Sigmoid colon (tissue), 7 donors: ENCODE data around the gene IL9R. TPM values are rescaled to one million over a fixed set of nuclear protein-coding genes. Genes with fewer than 3 reads are reported as not detected.
"Not testable (repeated sequence)": the region's sequence is repeated elsewhere in the genome, so short reads cannot be mapped to it uniquely, and the experiment has no call there.

ENCODE experiments used
- DNase-seq: peaks from one replicate; pipeline ENCODE4 v3.0.0-alpha.2; 2019
- H3K27ac ChIP-seq, 4 donors: fragments of 200-600 bp; sonication (generic); one replicate each; pipeline ENCODE4 v1.5.1; 2016 to 2019; ENCODE audit warnings: mild to moderate bottlenecking in 1 of 4
- H3K27me3 ChIP-seq, 3 donors: fragments of 200-600 bp; sonication (generic); one replicate each; pipeline ENCODE4 v1.5.1; 2019; ENCODE audit warnings: mild to moderate bottlenecking in 1 of 3
- H3K36me3 ChIP-seq, 4 donors: fragments of 200-600 bp; sonication (generic); one replicate each; pipeline ENCODE4 v1.5.1; 2016 to 2019
- H3K4me1 ChIP-seq, 4 donors: fragments of 200-600 bp; sonication (generic); one replicate each; pipeline ENCODE4 v1.5.1; 2017 to 2019
- H3K4me3 ChIP-seq, 4 donors: fragments of 200-600 bp; sonication (generic); one replicate each; pipeline ENCODE4 v1.5.1; 2017 to 2019; ENCODE audit warnings: mild to moderate bottlenecking in 2 of 4, moderate library complexity in 1 of 4
- H3K9me3 ChIP-seq, 4 donors: fragments of 200-600 bp in 3 of 4; sonication (generic) in 3 of 4; one replicate each; pipeline versions ENCODE4 v1.5.1 to v1.6.1; 2013 to 2019
- EP300 ChIP-seq, 4 donors: sonication (generic); formaldehyde crosslinking; IDR thresholded peaks; one replicate each; pipeline ENCODE4 v1.6.1; 2017; ENCODE audit warnings: antibody characterized with exemption in 4 of 4
- POLR2A ChIP-seq, 2 donors: fragments of 450-650 bp; IDR thresholded peaks; one replicate each; pipeline ENCODE4 v1.6.1; 2016; ENCODE audit warnings: antibody characterized with exemption in 2 of 2, mild to moderate bottlenecking in 2 of 2, moderate library complexity in 2 of 2
- POLR2AphosphoS5 ChIP-seq, 4 donors: sonication (generic); formaldehyde crosslinking; IDR thresholded peaks; one replicate each; pipeline ENCODE4 v1.6.1; 2017; ENCODE audit warnings: antibody characterized with exemption in 4 of 4
- WGBS, 2 donors: extraction: QIAGEN DNeasy Blood & Tissue Kit; methylation state at CpG; one replicate each; pipeline ENCODE4 v1.1.7; 2013; 5-methylcytosine and 5-hydroxymethylcytosine counted together
- intact Hi-C: fragments of 100-400 bp; cut with DNase I; formaldehyde crosslinking; loops from one replicate; pipeline ENCODE4 v1.15.1; 2023
- polyA plus RNA-seq, 3 donors: library from polyadenylated mRNA; stranded (reverse); fragments of 200-250 nt; gene quantifications; one replicate each; pipeline ENCODE4 v1.2.3, GENCODE V29; 2013
- total RNA-seq, 4 donors: library from RNA; depleted of rRNA; stranded (reverse); fragments of >200 nt; gene quantifications; one replicate each; pipeline ENCODE4 v1.1.0, GENCODE V29; 2016
- TF ChIP-seq, protein P1 (sequence below), 4 experiments: fragments of 450-650 bp in 3 of 4; fragments of 200-600 bp in 1 of 4; IDR thresholded peaks; one replicate each; pipeline ENCODE4 v1.5.1; 2016 to 2019; ENCODE audit warnings: antibody characterized with exemption in 4 of 4, mild to moderate bottlenecking in 3 of 4, moderate library complexity in 2 of 4
- donor health status: healthy with polysubstance abuse.
- donor health status: Bipolar disorder and iron deficiency.
- donor health status: healthy.

The IL9R gene
- total and polyA plus RNA-seq, 7 donors: 0.16 to 1.1 TPM; not detected in 5

DNA sequence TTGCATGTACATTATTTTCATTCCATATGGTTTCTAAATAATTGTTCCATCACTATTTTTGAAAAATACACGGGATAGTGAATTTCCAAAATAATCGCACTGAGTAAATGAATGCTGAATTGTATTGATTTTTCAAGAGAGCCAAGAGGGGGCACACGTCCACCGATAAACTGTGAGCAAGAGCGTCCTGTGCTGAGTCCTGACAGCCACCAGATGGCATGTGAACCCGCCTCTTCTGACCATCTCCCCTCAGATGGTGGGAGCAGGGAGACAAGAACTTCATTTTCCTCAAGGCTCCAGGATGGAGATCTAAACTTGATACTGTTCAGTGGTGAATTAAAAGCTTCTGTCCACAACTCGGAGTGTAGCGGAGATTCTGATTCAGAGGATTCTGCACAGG lies 30.6 kb upstream of the IL9R start:
- Histone ChIP-seq H3K4me1 (no peaks in the 10 kb centered on the region), H3K36me3 (no peaks in the 10 kb centered on the region), H3K27ac (no peak overlapping the region), H3K27me3 (peaks cover 0 to 4% (median 0%) of the 10 kb centered on the region in 3 donors), H3K4me3 (no peak overlapping the region), H3K9me3 (peaks cover 0 to 11% (median 0%) of the 10 kb centered on the region in 4 donors)
- 43 to 59% methylated on average over 8 of the region's 8 CpGs for WGBS, 2 donors
- no peak for TF ChIP-seq EP300 (IDR thresholded peaks at IDR 0.05)
- no peak for TF ChIP-seq POLR2A (IDR thresholded peaks at IDR 0.05)
- TF ChIP-seq POLR2AphosphoS5 (IDR thresholded peaks at IDR 0.05): no peak
- TF ChIP-seq, protein P1, sequence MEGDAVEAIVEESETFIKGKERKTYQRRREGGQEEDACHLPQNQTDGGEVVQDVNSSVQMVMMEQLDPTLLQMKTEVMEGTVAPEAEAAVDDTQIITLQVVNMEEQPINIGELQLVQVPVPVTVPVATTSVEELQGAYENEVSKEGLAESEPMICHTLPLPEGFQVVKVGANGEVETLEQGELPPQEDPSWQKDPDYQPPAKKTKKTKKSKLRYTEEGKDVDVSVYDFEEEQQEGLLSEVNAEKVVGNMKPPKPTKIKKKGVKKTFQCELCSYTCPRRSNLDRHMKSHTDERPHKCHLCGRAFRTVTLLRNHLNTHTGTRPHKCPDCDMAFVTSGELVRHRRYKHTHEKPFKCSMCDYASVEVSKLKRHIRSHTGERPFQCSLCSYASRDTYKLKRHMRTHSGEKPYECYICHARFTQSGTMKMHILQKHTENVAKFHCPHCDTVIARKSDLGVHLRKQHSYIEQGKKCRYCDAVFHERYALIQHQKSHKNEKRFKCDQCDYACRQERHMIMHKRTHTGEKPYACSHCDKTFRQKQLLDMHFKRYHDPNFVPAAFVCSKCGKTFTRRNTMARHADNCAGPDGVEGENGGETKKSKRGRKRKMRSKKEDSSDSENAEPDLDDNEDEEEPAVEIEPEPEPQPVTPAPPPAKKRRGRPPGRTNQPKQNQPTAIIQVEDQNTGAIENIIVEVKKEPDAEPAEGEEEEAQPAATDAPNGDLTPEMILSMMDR (IDR thresholded peaks at IDR 0.05): no peak
- DNase-seq: no peak
- intact Hi-C loops: no loop called here

DNA sequence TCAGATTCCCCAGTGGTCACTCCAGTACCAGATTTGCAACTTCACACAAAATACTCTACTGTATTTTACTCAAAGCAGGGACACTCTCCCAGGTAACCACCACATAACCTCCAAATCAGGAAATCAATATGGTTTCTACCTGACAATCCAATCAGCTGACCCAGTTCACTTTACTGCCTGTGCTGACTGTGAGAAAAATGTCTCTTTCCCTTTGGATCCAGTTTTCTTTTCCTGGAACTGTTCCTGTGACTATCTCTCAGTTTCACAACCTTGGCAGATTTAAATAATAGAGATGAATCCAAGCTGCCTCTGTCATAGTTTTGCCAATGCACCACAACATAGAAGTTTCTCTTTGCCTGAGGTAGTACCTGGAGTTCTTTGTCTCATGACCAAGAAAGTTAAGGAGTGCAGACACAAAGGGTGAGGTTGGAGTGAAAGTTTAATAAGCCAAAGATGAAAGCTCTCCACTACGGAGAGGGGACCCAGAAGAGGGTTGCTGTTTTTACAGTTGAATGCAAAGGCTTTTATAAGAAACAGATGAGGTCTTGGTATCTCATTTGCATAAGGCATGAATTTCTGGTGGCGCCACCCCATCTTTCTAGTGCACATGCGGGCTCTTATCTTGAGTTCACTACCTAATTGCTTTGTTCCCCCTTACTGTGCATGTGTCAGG lies 29.7 kb upstream of the IL9R start:
- TF ChIP-seq POLR2AphosphoS5 (IDR thresholded peaks at IDR 0.05) (no peak), POLR2A (IDR thresholded peaks at IDR 0.05) (no peak), EP300 (IDR thresholded peaks at IDR 0.05) (no peak)
- TF ChIP-seq, protein P1 (IDR thresholded peaks at IDR 0.05): no peak
- 60 to 84% methylated on average over 3 of the region's 3 CpGs for WGBS, 2 donors
- Histone ChIP-seq H3K4me3 (no peak overlapping the region), H3K9me3 (peaks cover 0 to 11% (median 0%) of the 10 kb centered on the region in 4 donors), H3K4me1 (no peaks in the 10 kb centered on the region), H3K27me3 (peaks cover 0 to 4% (median 0%) of the 10 kb centered on the region in 3 donors), H3K36me3 (no peaks in the 10 kb centered on the region), H3K27ac (no peak overlapping the region)
- DNase-seq: no peak
- intact Hi-C loops: no loop called here

DNA sequence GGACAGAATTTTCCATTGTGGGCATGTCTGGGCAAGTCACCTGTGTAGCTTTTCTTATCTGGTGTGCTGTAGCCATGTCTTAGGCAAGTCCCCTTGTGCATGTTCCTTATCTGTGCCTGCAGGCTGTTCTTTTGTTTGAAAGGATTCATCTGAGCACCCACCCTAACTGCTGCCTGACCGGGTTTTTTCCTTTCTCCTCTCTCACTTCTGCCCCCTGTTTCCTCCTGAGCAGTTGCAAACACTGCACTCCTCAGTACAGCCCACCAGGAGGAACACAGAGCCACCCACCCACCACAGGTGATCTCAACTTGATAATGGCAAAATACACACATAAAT lies 29.2 kb upstream of the IL9R start:
- no peaks in the 10 kb centered on the region for H3K4me1 ChIP-seq
- 48% methylated on average over 1 of the region's 1 CpG for WGBS, 2 donors
- TF ChIP-seq EP300 (IDR thresholded peaks at IDR 0.05) (no peak), POLR2AphosphoS5 (IDR thresholded peaks at IDR 0.05) (no peak), POLR2A (IDR thresholded peaks at IDR 0.05) (no peak)
- TF ChIP-seq, protein P1 (IDR thresholded peaks at IDR 0.05): no peak
- H3K27me3 ChIP-seq: peaks cover 0 to 4% (median 0%) of the 10 kb centered on the region in 3 donors
- no peak for DNase-seq
- no peak overlapping the region for H3K27ac ChIP-seq
- H3K36me3 ChIP-seq: no peaks in the 10 kb centered on the region
- intact Hi-C loops: no loop called here
- H3K9me3 ChIP-seq: peaks cover 0 to 11% (median 0%) of the 10 kb centered on the region in 4 donors
- H3K4me3 ChIP-seq: no peak overlapping the region

DNA sequence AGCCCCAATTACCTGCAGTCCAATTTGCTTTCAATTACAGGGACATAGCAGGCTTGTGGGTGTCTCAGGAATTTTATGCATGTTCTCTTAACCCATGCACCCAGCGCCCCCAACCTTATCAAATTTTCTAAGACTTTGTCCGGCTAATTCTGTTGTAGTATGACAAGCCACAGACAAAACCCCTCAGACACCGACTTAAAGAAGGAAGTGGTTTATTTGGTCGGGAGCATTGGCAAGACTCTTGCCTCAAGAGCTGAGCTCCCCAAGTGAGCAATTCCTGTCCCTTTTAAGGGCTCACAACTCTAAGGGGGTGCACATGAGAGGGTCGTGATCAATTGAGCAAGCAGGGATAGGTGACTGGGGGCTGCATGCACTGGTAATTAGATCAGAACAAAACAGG lies 28.7 kb upstream of the IL9R start:
- peaks cover 0 to 4% (median 0%) of the 10 kb centered on the region in 3 donors for H3K27me3 ChIP-seq
- no peaks in the 10 kb centered on the region for H3K4me1 ChIP-seq
- peaks cover 0 to 9% (median 0%) of the 10 kb centered on the region in 4 donors for H3K9me3 ChIP-seq
- H3K4me3 ChIP-seq: no peak overlapping the region
- intact Hi-C loops: no loop called here
- no peak for TF ChIP-seq EP300 (IDR thresholded peaks at IDR 0.05)
- TF ChIP-seq POLR2AphosphoS5 (IDR thresholded peaks at IDR 0.05): no peak
- TF ChIP-seq, protein P1 (IDR thresholded peaks at IDR 0.05): no peak
- TF ChIP-seq POLR2A (IDR thresholded peaks at IDR 0.05): no peak
- no peak overlapping the region for H3K27ac ChIP-seq
- WGBS, 2 donors: 37 to 53% methylated on average over 5 of the region's 5 CpGs
- DNase-seq: no peak
- no peaks in the 10 kb centered on the region for H3K36me3 ChIP-seq

DNA sequence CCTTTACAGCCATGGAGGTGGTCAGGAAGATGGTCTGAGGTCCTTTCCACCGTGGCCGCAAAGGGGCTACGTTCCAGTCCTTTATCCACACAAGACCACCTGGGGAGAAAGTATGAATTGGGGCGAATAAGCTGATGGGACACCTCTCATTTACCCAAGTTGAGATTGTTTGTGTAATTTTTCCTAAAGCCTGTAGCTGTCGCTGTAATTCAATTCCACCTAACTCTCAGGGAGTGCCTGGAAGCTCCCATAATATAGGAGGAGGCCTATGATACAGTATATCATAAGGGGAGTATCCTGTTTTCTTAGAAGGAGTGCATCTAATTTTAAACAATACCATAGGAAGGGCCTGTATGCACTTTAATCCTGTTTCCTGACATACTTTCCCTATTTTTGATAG lies 25.8 kb upstream of the IL9R start:
- H3K27me3 ChIP-seq, H3K9me3 ChIP-seq, intact Hi-C loops, H3K27ac ChIP-seq, H3K4me3 ChIP-seq, H3K36me3 ChIP-seq, H3K4me1 ChIP-seq, DNase-seq: not testable (repeated sequence)
- 62 to 70% methylated on average over 5 of the region's 5 CpGs for WGBS, 2 donors

DNA sequence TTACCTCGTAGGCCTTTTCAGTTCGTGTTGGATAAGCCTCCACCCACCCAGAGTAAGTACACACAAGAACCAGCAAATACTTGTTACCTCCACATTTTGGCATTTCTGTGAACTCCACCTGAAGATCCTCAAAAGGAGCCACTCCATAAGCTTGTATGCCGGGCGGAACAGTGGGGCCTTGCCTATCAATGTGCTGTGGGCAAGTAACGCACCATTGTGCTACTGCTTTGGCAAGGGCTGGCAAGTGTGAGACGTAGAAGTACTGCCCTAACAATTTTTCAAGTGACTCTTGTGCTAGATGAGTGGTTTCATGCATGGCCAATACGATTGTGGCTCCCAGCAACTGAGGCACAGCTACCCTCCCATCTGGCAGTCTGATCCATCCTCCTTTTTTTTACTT lies 25.3 kb upstream of the IL9R start:
- H3K36me3 ChIP-seq: not testable (repeated sequence)

More for the DNA sequence above, 25.3 kb upstream of the IL9R start:
- H3K9me3 ChIP-seq, H3K4me1 ChIP-seq, H3K27ac ChIP-seq, H3K27me3 ChIP-seq, H3K4me3 ChIP-seq, DNase-seq, intact Hi-C loops: not testable (repeated sequence)
- 82 to 88% methylated on average over 7 of the region's 7 CpGs for WGBS, 2 donors
